NB4 (cell line): Measurements from ENCODE around the gene KCNJ5.

Experiments used
- DNase-seq: peaks from one replicate; pipeline ENCODE4 v3.0.0; 2010; ENCODE audit warnings: low read depth
- H3K4me3 ChIP-seq: one replicate; pipeline ENCODE4 v1.5.1; 2011; ENCODE audit warnings: mild to moderate bottlenecking, low read depth, low read length, moderate library complexity
- MYC ChIP-seq: IDR thresholded peaks from 2 replicates; pipeline ENCODE4 v1.6.1; 2011; ENCODE audit warnings: low read depth, low read length
- POLR2A ChIP-seq: IDR thresholded peaks from 2 replicates; pipeline ENCODE4 v1.6.1; 2011; ENCODE audit warnings: mild to moderate bottlenecking; ENCODE audit not compliant: insufficient read length; ENCODE audit errors: extremely low read depth
- TF ChIP-seq, protein P1 (sequence below): IDR thresholded peaks from 2 replicates; pipeline ENCODE4 v1.6.1; 2011; ENCODE audit warnings: low read depth, low read length
- TF ChIP-seq, protein P2 (sequence below): IDR thresholded peaks from one replicate; pipeline ENCODE4 v1.5.1; 2012; ENCODE audit warnings: low read depth, low read length

Gene KCNJ5

DNA sequence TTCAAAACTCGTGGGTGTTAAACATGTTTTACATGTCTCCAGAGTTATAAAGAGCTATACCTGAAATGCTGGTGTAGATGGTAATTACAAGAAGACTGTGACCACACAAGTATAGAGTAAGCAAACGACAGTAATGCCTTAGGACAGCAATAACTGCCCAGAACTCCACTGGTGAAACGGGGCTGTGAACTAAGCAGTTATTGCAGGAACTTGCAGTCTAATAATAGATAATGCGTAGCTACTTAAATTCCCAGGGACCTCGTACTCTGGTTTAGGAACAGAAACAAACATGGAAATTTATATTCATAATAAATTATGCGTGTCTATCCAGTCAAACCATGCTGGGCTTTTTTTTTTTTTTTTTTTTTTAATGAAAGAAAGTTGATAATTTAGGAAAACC lies 76.4 kb downstream of the KCNJ5 start:
- TF ChIP-seq, protein P1, sequence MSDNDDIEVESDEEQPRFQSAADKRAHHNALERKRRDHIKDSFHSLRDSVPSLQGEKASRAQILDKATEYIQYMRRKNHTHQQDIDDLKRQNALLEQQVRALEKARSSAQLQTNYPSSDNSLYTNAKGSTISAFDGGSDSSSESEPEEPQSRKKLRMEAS, result no peak
- TF ChIP-seq POLR2A (no peak), MYC (no peak)
- TF ChIP-seq, protein P2, sequence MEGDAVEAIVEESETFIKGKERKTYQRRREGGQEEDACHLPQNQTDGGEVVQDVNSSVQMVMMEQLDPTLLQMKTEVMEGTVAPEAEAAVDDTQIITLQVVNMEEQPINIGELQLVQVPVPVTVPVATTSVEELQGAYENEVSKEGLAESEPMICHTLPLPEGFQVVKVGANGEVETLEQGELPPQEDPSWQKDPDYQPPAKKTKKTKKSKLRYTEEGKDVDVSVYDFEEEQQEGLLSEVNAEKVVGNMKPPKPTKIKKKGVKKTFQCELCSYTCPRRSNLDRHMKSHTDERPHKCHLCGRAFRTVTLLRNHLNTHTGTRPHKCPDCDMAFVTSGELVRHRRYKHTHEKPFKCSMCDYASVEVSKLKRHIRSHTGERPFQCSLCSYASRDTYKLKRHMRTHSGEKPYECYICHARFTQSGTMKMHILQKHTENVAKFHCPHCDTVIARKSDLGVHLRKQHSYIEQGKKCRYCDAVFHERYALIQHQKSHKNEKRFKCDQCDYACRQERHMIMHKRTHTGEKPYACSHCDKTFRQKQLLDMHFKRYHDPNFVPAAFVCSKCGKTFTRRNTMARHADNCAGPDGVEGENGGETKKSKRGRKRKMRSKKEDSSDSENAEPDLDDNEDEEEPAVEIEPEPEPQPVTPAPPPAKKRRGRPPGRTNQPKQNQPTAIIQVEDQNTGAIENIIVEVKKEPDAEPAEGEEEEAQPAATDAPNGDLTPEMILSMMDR, result no peak
- no peak for DNase-seq
- H3K4me3 ChIP-seq, result no peak overlapping the region

- DNase-seq, result no peak
- TF ChIP-seq MYC (no peak), POLR2A (no peak)
- TF ChIP-seq, protein P1, result no peak
- TF ChIP-seq, protein P2, result no peak
- H3K4me3 ChIP-seq, result no peak overlapping the region
These were observed 77.8 kb downstream of the KCNJ5 start for GRCh38 chr11:128968916-128969315.
